GM20000 (cell line): Measurements from ENCODE around the gene PKM.

ENCODE experiments used
- DNase-seq: peaks from one replicate; pipeline ENCODE4 v3.0.0; 2012; ENCODE audit warnings: low spot score
- CTCF ChIP-seq: IDR thresholded peaks from 2 replicates; pipeline ENCODE4 v1.5.1; 2012; ENCODE audit warnings: mild to moderate bottlenecking, control low read depth; ENCODE audit errors: extremely low read depth, missing control alignments

Gene PKM

DNA sequence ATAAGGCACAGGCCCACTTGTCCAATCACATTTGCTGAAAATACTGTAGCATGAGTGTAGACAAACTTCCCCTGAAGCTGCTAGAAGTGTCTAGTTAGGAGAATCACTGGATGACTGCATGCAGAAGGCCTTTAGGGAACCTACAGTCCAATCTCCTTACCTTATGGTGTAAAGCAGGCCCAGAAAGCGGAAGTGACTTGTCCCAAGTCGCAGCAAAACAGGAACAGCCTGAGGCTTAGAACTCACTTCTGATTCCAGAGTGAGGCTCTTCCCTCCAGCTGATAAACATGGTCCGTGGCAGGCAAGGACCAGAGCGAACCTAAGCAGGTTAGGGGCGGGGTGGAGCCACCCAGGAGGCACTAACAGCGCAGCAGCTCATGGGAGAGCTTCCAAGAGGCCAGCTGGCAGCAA is 35.9 kb downstream of the PKM start:
- DNase-seq = no peak
- TF ChIP-seq CTCF = no peak

GRCh38 chr15:72193836-72194396 is 37.1 kb downstream of the PKM start:
- no peak for TF ChIP-seq CTCF
- no peak for DNase-seq

GRCh38 chr15:72192416-72192815 is 38.6 kb downstream of the PKM start:
- no peak for TF ChIP-seq CTCF
- no peak for DNase-seq

- no peak for TF ChIP-seq CTCF
- DNase-seq = no peak
Observed at GRCh38 chr15:72189250-72189902, 41.6 kb downstream of the PKM start.

DNA sequence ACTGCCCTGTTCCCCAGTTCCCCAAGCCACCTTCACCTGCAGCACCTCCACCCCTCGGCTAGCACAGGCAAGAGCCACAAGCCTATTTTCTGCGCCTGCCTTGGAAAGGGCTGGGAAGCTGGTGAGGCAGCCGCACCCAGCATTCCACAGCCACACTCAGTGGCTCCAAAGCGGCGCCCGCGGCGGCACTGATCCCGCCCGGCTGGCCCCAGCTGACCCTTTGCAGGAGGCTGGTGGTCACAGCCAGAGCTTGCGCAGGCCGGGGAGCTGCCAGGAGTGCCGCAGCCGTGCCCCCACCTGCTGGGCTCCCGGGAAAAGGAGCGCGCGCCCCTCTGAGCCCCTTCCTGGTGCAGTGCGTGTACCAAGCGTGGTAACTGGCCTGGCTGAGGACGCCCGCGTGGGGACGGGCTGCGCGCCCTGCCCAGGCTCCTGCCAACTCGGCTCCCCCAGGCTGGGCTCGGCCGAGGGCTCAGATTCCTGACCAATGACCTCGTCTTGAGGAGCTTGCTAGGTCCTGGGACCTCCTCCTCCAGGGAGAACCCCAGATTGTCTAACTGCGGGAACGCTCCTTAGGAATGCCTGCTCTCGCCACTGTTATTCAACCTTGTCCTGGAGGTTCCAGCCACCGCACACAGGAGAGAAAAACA is 46.7 kb downstream of the PKM start:
- TF ChIP-seq CTCF = no peak
- DNase-seq = no peak

GRCh38 chr15:72183781-72184164 is 47.2 kb downstream of the PKM start:
- no peak for DNase-seq
- no peak for TF ChIP-seq CTCF

GRCh38 chr15:72182673-72183072 is 48.3 kb downstream of the PKM start:
- TF ChIP-seq CTCF = no peak
- DNase-seq = no peak
